NOMO-1 treated with DMSO at 0.1 percent for 48 hours (cell line): Measurements from ENCODE around the gene IRX4.

Experiments used
- DNase-seq: peaks from one replicate; lab custom pipeline; 2025; ENCODE audit not compliant: unreplicated experiment; lab: John Stamatoyannopoulos, UW

IRX4 gene

GRCh38 chr5:1892685-1893445 is 10.1 kb upstream of the IRX4 start:
- no peak for DNase-seq

GRCh38 chr5:1892211-1892610 is 9.5 kb upstream of the IRX4 start:
- no peak for DNase-seq

- no peak for DNase-seq
Measured at GRCh38 chr5:1891391-1891790, 8.7 kb upstream of the IRX4 start.

GRCh38 chr5:1890296-1890695 is 7.6 kb upstream of the IRX4 start:
- no peak for DNase-seq

- DNase-seq: no peak
Measured at GRCh38 chr5:1889321-1890065, 6.8 kb upstream of the IRX4 start.

GRCh38 chr5:1888541-1889251 is 6.0 kb upstream of the IRX4 start:
- DNase-seq: no peak

GRCh38 chr5:1887588-1888360 is 5.0 kb upstream of the IRX4 start:
- DNase-seq: no peak

- DNase-seq: no peak
Measured at GRCh38 chr5:1886846-1887587, 4.3 kb upstream of the IRX4 start.

- no peak for DNase-seq
Measured at GRCh38 chr5:1885868-1886845, 3.4 kb upstream of the IRX4 start.

GRCh38 chr5:1885404-1885755 is 2.7 kb upstream of the IRX4 start:
- no peak for DNase-seq

- no peak for DNase-seq
Measured at GRCh38 chr5:1884678-1885403, 2.1 kb upstream of the IRX4 start.

- no peak for DNase-seq
Measured at GRCh38 chr5:1883925-1884677, 1.4 kb upstream of the IRX4 start.

- DNase-seq: no peak
Measured at GRCh38 chr5:1883120-1883924, 597 bp upstream of the IRX4 start.

GRCh38 chr5:1881731-1882336 is 891 bp downstream of the IRX4 start:
- DNase-seq: no peak

- DNase-seq: no peak
Measured at GRCh38 chr5:1881098-1881572, 1.6 kb downstream of the IRX4 start.

GRCh38 chr5:1880377-1881025 is 2.2 kb downstream of the IRX4 start:
- no peak for DNase-seq
